GM12801 (cell line): ENCODE data around the gene MSI2.

Source experiments
- CTCF ChIP-seq: IDR thresholded peaks from one replicate; pipeline ENCODE4 v1.5.1; 2011; ENCODE audit warnings: control low read depth; ENCODE audit not compliant: insufficient read length; ENCODE audit errors: extremely low read depth

MSI2 gene

DNA sequence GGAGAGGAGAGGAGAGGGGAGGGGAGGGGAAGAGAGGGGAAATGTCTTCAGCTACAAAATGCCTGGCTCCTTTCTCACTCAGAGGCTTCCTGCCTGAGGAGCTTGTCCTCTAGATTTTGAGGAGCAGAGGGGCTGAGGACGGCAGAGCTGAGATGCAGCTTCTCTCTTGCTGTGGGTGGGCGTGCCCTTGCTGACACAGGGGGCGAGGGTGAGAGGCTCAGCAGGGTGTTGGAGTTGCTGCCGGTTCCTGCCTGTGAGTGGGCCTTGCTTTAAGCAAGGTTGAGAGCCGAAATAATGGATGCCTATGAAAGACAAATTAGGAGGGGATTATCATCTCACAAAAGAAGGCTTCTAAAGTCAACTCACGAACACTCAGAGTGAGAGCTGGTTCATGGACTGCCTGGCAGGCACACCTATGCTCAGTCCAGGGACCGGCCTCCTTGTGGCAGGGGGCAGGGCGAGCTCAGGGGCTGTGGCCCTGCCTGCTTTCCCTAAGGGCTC is 215.6 kb downstream of the MSI2 start:
- no peak for TF ChIP-seq CTCF

DNA sequence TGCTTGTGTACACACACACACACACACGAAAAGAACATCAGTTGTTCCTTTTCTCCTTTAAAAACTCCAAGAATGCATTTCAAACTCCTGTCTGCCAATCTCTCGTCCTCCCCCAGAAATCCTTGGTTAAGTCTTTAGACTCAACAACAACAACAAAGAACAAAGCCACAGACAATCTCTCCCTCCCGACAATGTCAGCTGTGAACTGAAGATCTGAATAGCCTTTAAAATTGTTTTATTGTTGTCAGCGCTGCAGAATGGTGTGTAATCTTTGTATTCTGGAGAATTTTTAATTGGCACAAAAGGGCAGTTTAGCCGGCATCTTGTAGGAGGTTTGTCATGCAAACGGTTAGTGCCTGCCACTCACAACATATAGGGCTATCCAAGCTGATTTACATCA is 219.5 kb downstream of the MSI2 start:
- no peak for TF ChIP-seq CTCF

GRCh38 chr17:57477522-57478362 is 221.4 kb downstream of the MSI2 start:
- no peak for TF ChIP-seq CTCF

DNA sequence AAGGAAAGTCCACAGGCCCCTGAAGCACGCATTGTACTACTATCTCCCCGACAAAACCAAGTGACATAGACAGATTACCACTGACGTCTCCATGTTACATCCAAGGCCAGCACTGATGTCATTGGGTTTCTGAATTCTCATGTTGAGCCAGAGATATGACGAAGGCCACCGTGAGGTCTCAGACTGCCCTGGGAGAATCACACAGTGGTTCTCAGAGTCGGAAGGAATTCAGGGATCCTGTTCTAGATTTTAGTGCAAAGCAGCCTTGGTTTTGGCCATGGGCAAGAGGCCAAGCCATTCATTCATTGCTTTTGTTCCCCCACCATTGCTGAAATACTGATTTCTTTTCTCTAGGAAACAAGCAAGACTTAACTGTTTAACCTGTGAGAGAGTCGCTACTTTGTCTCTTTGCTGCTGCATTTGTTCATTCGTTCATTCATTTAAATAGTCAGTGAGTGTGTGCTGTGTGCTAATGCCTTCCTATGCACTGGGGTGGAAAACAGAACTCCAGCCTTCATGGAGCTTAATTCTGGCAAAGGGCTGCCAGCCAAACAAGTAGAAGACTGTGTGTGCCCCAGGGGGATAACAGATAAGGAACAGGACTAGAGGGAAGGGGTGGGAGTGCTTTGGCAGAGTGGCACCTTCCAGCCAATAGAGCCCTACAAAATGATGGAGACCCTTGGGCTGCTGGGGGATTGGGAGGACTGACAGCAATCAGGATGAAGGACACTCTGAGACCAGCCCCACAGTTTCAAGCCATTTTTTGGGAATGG is 222.3 kb downstream of the MSI2 start:
- no peak for TF ChIP-seq CTCF

DNA sequence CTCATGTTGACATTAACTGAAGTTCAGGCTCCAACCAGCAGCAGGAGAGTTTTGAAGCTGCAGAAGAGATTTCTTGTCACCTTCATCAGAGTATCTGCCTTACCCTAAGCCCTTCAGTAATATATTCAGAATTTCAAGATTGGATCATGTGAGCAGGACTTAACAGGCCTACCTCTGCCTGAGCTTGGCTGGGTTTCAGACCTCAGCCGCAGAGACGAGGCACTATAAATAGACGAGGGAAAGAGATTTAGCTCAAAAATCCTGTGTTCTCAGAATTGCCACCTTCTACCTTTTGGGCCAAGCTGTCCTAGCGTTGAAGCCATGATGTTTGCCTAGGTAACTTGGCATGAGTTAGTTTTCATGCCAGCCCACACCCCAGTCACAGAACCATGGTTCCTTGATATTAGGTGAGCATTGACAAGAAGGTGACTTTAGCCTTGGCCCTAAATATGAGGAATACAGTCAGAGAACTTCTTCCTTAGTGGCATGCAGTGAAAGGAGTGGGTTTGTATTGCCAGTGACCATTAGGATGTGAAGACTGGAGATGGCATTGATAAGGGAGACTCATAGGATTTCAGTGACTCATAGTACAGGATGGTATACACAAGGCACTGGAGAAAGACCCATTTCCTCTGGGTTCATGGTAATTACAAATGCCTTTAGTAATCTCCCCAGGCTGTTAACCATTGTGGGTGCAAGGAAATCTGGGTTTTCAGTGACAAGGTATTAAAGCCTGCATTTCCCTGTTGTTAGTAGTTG is 224.3 kb downstream of the MSI2 start:
- TF ChIP-seq CTCF: no peak

DNA sequence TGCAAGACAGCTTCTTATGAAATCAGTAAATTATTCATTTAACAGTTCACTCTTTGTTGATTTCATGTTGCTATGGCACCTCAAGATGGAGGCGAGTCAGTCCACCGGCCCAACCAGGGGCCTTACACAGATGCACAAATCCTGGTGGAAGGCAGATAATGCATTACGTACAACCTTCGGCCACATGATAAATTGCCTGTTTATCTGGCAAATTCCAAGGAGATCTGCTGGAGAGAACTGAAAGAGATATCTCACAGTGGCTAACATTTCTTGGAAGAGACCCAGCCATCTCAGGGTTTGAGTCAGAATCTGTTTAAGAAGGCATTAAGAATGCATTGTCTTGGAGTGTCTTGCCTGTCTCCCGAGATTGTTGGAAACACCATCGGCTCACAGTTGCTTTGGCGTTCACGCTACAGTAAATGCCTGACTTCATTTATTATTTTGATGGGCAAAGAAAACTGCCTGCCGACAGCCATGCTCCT is 225.6 kb downstream of the MSI2 start:
- no peak for TF ChIP-seq CTCF

- TF ChIP-seq CTCF: no peak
Measured at GRCh38 chr17:57482657-57483056, 226.3 kb downstream of the MSI2 start.
